GM12878 (cell line): Measurements from ENCODE around the gene COL16A1. TPM values are rescaled to one million over a fixed set of nuclear protein-coding genes. Genes with fewer than 3 reads are reported as not detected.

Experiments used
- BMI1 ChIP-seq: fragments of 450-650 bp; IDR thresholded peaks from 2 replicates; pipeline ENCODE4 v1.6.1; 2016; ENCODE audit warnings: mild to moderate bottlenecking, moderate library complexity, borderline replicate concordance
- CBX5 ChIP-seq: sonication (generic); IDR thresholded peaks from 2 replicates; pipeline ENCODE4 v1.6.1; 2016; ENCODE audit warnings: low read depth, moderate library complexity, mild to moderate bottlenecking, inconsistent platforms
- EGR1 ChIP-seq, 2 experiments: IDR thresholded peaks; 1 replicate in 1 of 2; 2 replicates in 1 of 2; pipeline ENCODE4 v1.6.1; 2011 to 2012; ENCODE audit warnings: low read depth in 2 of 2, low read length in 2 of 2, borderline replicate concordance in 1 of 2, mild to moderate bottlenecking in 1 of 2, moderate library complexity in 1 of 2
- FOXK2 ChIP-seq: fragments of 450-650 bp; IDR thresholded peaks from 2 replicates; pipeline ENCODE4 v1.6.1; 2017; ENCODE audit warnings: mild to moderate bottlenecking, moderate library complexity
- FOXM1 ChIP-seq: IDR thresholded peaks from 2 replicates; pipeline ENCODE4 v1.6.1; 2012; ENCODE audit warnings: low read depth, mild to moderate bottlenecking, inconsistent platforms, low read length, moderate library complexity
- JUNB ChIP-seq: IDR thresholded peaks from 2 replicates; pipeline ENCODE4 v1.6.1; 2016; ENCODE audit warnings: antibody characterized with exemption, mild to moderate bottlenecking
- LARP7 ChIP-seq: fragments of 450-650 bp; IDR thresholded peaks from 2 replicates; pipeline ENCODE4 v1.6.1; 2017; ENCODE audit warnings: mild to moderate bottlenecking
- MTA2 ChIP-seq: fragments of 450-650 bp; IDR thresholded peaks from 2 replicates; pipeline ENCODE4 v1.6.1; 2016; ENCODE audit warnings: low read depth, mild to moderate bottlenecking, moderate library complexity
- NR2C1 ChIP-seq: fragments of 450-650 bp; IDR thresholded peaks from 2 replicates; pipeline ENCODE4 v1.6.1; 2017; ENCODE audit warnings: antibody characterized with exemption, mild to moderate bottlenecking, moderate library complexity
- POU2F2 ChIP-seq: IDR thresholded peaks from 3 replicates; pipeline ENCODE4 v1.6.1; 2011; ENCODE audit warnings: low read depth, mild to moderate bottlenecking, low read length, borderline replicate concordance
- RAD51 ChIP-seq: fragments of 450-650 bp; IDR thresholded peaks from 2 replicates; pipeline ENCODE4 v1.6.1; 2016; ENCODE audit warnings: moderate library complexity, mild to moderate bottlenecking, inconsistent platforms
- SMAD1 ChIP-seq: fragments of 450-650 bp; IDR thresholded peaks from 2 replicates; pipeline ENCODE4 v1.6.1; 2018; ENCODE audit warnings: mild to moderate bottlenecking, low read depth; ENCODE audit not compliant: partially characterized antibody
- YBX1 ChIP-seq: fragments of 450-650 bp; IDR thresholded peaks from 2 replicates; pipeline ENCODE4 v1.6.1; 2016; ENCODE audit warnings: antibody characterized with exemption
- ZNF274 ChIP-seq: IDR thresholded peaks from one replicate; pipeline ENCODE4 v1.8.0; 2011; ENCODE audit not compliant: insufficient read length, insufficient read depth
- polyA plus RNA-seq, 11 experiments: library from polyadenylated mRNA; depleted of rRNA in 4 of 11; unstranded in 6 of 11; stranded (reverse) in 5 of 11; fragments of >200 nt; fragmentation: Nextera tagmentation in 4 of 11; fragmentation: Illumina TruSeq in 1 of 11; extraction: Ambion mirVana in 4 of 11; extraction: Trizol in 1 of 11; gene quantifications; 1 replicate in 1 of 11; 2 replicates in 10 of 11; pipeline versions ENCODE4 v1.2.1 to v1.2.3, GENCODE V29; 2011 to 2016; ENCODE audit warnings: inconsistent platforms in 2 of 11, missing spikeins in 2 of 11, low read depth in 1 of 11
- total RNA-seq, 4 experiments: library from RNA; depleted of rRNA in 3 of 4; stranded (reverse); fragments of >200 nt in 3 of 4; fragmentation: Illumina TruSeq in 1 of 4; extraction: Trizol in 1 of 4; gene quantifications; 2 replicates each; pipeline versions ENCODE4 v1.2.1 to v1.2.3, GENCODE V29; 2013 to 2021
- TF ChIP-seq, protein P1 (sequence below): fragments of 450-650 bp; IDR thresholded peaks from 2 replicates; pipeline ENCODE4 v1.6.1; 2017; ENCODE audit warnings: mild to moderate bottlenecking, moderate library complexity
- TF ChIP-seq, protein P2 (sequence below): fragments of 450-650 bp; IDR thresholded peaks from 2 replicates; pipeline ENCODE4 v1.6.1; 2017; ENCODE audit warnings: low read depth, mild to moderate bottlenecking, moderate library complexity
- TF ChIP-seq, protein P3 (sequence below): IDR thresholded peaks from 2 replicates; pipeline ENCODE4 v1.6.1; 2012; ENCODE audit warnings: low read depth, low read length, improper control_type of control experiment
- TF ChIP-seq, protein P4 (sequence below): fragments of 450-650 bp; IDR thresholded peaks from 2 replicates; pipeline ENCODE4 v1.6.1; 2014; ENCODE audit warnings: mild to moderate bottlenecking
- TF ChIP-seq, protein P5 (sequence below): fragments of 450-650 bp; IDR thresholded peaks from 2 replicates; pipeline ENCODE4 v1.6.1; 2018; ENCODE audit warnings: mild to moderate bottlenecking, low read depth, moderate library complexity; ENCODE audit not compliant: partially characterized antibody

COL16A1 gene
- total and polyA plus RNA-seq, 10 of the 15 experiments (the other 5 are each of a cell fraction or from before 2014, with no cell fraction given) = 0.02 to 3.7 (median 0.59) TPM

DNA sequence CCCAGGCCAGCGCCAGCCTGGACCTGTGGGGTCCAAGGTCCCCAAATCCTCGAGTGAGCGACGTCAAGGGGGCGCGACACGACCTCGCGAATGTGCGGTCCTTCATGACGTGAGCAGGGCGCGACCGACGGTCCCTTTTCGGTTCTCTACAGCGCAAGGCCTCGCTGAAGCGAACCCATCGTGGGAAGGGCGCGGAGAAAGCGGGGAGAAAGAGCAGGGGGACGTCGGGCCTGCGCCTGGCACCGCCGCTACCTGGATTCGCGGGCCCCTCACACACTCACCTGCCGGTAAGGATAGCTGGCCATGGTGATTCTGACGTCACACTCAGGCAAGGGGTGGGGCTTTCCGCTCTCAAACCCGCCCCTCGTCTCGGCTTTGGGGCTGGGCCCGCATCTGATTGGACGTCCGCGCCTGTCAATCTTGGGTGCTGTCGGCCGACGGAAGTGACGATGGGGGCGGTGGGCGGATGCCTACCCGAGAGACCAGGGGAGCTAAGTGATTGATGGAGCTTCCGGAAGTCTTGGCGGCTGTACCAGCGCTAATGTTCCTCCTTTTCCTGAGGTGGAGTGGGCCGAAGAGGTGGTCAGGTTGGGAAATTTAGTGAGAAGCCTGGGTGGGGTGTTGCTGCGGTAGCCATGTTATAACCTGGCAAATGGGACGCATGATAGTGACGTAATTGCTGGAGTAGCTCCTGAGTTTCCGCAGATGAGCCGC, 59.1 kb downstream of the COL16A1 start, which contains the start of gene PEF1 (continued):
- TF ChIP-seq, protein P1, sequence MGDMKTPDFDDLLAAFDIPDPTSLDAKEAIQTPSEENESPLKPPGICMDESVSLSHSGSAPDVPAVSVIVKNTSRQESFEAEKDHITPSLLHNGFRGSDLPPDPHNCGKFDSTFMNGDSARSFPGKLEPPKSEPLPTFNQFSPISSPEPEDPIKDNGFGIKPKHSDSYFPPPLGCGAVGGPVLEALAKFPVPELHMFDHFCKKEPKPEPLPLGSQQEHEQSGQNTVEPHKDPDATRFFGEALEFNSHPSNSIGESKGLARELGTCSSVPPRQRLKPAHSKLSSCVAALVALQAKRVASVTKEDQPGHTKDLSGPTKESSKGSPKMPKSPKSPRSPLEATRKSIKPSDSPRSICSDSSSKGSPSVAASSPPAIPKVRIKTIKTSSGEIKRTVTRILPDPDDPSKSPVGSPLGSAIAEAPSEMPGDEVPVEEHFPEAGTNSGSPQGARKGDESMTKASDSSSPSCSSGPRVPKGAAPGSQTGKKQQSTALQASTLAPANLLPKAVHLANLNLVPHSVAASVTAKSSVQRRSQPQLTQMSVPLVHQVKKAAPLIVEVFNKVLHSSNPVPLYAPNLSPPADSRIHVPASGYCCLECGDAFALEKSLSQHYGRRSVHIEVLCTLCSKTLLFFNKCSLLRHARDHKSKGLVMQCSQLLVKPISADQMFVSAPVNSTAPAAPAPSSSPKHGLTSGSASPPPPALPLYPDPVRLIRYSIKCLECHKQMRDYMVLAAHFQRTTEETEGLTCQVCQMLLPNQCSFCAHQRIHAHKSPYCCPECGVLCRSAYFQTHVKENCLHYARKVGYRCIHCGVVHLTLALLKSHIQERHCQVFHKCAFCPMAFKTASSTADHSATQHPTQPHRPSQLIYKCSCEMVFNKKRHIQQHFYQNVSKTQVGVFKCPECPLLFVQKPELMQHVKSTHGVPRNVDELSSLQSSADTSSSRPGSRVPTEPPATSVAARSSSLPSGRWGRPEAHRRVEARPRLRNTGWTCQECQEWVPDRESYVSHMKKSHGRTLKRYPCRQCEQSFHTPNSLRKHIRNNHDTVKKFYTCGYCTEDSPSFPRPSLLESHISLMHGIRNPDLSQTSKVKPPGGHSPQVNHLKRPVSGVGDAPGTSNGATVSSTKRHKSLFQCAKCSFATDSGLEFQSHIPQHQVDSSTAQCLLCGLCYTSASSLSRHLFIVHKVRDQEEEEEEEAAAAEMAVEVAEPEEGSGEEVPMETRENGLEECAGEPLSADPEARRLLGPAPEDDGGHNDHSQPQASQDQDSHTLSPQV = no peak; the same call in 1 of the 2 replicates
- TF ChIP-seq SMAD1 (no peak), CBX5 (no peak), POU2F2 (0 out of 3 replicates have a peak, but pooled peaks have one; percentile 11), FOXK2 (peak; percentile 46), BMI1 (no peak), FOXM1 (no peak), ZNF274 (no peak), EGR1 (IDR thresholded peaks at IDR 0.05; ENCODE audit: borderline replicate concordance in 1 of 2, low read depth in 2 of 2, low read length in 2 of 2) (peak in 1 of 2 experiments; percentile 80; a peak in 2 of 3 replicates), YBX1 (no peak), RAD51 (0 out of 2 replicates have a peak, but pooled peaks have one; percentile 15), NR2C1 (peak; percentile 90), LARP7 (peak; percentile 86), MTA2 (peak; percentile 33; the same call in 1 of the 2 replicates), JUNB (no peak)
- TF ChIP-seq, protein P2, sequence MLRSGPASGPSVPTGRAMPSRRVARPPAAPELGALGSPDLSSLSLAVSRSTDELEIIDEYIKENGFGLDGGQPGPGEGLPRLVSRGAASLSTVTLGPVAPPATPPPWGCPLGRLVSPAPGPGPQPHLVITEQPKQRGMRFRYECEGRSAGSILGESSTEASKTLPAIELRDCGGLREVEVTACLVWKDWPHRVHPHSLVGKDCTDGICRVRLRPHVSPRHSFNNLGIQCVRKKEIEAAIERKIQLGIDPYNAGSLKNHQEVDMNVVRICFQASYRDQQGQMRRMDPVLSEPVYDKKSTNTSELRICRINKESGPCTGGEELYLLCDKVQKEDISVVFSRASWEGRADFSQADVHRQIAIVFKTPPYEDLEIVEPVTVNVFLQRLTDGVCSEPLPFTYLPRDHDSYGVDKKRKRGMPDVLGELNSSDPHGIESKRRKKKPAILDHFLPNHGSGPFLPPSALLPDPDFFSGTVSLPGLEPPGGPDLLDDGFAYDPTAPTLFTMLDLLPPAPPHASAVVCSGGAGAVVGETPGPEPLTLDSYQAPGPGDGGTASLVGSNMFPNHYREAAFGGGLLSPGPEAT = peak; percentile 89
- TF ChIP-seq, protein P3, sequence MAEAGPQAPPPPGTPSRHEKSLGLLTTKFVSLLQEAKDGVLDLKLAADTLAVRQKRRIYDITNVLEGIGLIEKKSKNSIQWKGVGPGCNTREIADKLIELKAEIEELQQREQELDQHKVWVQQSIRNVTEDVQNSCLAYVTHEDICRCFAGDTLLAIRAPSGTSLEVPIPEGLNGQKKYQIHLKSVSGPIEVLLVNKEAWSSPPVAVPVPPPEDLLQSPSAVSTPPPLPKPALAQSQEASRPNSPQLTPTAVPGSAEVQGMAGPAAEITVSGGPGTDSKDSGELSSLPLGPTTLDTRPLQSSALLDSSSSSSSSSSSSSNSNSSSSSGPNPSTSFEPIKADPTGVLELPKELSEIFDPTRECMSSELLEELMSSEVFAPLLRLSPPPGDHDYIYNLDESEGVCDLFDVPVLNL = no peak
- TF ChIP-seq, protein P4, sequence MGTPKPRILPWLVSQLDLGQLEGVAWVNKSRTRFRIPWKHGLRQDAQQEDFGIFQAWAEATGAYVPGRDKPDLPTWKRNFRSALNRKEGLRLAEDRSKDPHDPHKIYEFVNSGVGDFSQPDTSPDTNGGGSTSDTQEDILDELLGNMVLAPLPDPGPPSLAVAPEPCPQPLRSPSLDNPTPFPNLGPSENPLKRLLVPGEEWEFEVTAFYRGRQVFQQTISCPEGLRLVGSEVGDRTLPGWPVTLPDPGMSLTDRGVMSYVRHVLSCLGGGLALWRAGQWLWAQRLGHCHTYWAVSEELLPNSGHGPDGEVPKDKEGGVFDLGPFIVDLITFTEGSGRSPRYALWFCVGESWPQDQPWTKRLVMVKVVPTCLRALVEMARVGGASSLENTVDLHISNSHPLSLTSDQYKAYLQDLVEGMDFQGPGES = peak; percentile 60; the same call in 1 of the 2 replicates
- TF ChIP-seq, protein P5, sequence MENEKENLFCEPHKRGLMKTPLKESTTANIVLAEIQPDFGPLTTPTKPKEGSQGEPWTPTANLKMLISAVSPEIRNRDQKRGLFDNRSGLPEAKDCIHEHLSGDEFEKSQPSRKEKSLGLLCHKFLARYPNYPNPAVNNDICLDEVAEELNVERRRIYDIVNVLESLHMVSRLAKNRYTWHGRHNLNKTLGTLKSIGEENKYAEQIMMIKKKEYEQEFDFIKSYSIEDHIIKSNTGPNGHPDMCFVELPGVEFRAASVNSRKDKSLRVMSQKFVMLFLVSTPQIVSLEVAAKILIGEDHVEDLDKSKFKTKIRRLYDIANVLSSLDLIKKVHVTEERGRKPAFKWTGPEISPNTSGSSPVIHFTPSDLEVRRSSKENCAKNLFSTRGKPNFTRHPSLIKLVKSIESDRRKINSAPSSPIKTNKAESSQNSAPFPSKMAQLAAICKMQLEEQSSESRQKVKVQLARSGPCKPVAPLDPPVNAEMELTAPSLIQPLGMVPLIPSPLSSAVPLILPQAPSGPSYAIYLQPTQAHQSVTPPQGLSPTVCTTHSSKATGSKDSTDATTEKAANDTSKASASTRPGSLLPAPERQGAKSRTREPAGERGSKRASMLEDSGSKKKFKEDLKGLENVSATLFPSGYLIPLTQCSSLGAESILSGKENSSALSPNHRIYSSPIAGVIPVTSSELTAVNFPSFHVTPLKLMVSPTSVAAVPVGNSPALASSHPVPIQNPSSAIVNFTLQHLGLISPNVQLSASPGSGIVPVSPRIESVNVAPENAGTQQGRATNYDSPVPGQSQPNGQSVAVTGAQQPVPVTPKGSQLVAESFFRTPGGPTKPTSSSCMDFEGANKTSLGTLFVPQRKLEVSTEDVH = peak; percentile 94
